ENCODE data around the gene USP54.

- TF ChIP-seq, protein P1, sequence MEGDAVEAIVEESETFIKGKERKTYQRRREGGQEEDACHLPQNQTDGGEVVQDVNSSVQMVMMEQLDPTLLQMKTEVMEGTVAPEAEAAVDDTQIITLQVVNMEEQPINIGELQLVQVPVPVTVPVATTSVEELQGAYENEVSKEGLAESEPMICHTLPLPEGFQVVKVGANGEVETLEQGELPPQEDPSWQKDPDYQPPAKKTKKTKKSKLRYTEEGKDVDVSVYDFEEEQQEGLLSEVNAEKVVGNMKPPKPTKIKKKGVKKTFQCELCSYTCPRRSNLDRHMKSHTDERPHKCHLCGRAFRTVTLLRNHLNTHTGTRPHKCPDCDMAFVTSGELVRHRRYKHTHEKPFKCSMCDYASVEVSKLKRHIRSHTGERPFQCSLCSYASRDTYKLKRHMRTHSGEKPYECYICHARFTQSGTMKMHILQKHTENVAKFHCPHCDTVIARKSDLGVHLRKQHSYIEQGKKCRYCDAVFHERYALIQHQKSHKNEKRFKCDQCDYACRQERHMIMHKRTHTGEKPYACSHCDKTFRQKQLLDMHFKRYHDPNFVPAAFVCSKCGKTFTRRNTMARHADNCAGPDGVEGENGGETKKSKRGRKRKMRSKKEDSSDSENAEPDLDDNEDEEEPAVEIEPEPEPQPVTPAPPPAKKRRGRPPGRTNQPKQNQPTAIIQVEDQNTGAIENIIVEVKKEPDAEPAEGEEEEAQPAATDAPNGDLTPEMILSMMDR (IDR thresholded peaks at IDR 0.05): no peak
- no peak for TF ChIP-seq POLR2A (IDR thresholded peaks at IDR 0.05)
Measured at GRCh38 chr10:73480158-73480557, 111.0 kb downstream of the USP54 start.

Data from lower leg skin (tissue), 3 donors.